GM12864 (cell line): ENCODE results near the gene PXDC1.

Experiments used
- DNase-seq: peaks from one replicate; pipeline ENCODE4 v3.0.0-alpha.2; 2011; ENCODE audit warnings: low read depth
- H3K4me3 ChIP-seq: 2 replicates; pipeline ENCODE4 v1.5.1; 2011; ENCODE audit warnings: mild to moderate bottlenecking, low read depth, low read length, control low read depth
- CTCF ChIP-seq: IDR thresholded peaks from 2 replicates; pipeline ENCODE4 v1.5.1; 2011; ENCODE audit warnings: low read depth, mild to moderate bottlenecking, moderate library complexity, low read length, control low read depth, inconsistent platforms; ENCODE audit errors: missing control alignments

Gene PXDC1

GRCh38 chr6:3781504-3781903 is 30.0 kb upstream of the PXDC1 start:
- TF ChIP-seq CTCF, result no peak
- DNase-seq, result no peak
- H3K4me3 ChIP-seq, result no peak overlapping the region

GRCh38 chr6:3779574-3779849 is 28.0 kb upstream of the PXDC1 start:
- DNase-seq, result no peak
- no peak for TF ChIP-seq CTCF
- H3K4me3 ChIP-seq, result no peak overlapping the region

- DNase-seq, result no peak
- no peak for TF ChIP-seq CTCF
- H3K4me3 ChIP-seq, result no peak overlapping the region
Measured at GRCh38 chr6:3778701-3779573, 27.4 kb upstream of the PXDC1 start.

- no peak overlapping the region for H3K4me3 ChIP-seq
- TF ChIP-seq CTCF, result no peak
- no peak for DNase-seq
Measured at GRCh38 chr6:3777730-3778461, 26.4 kb upstream of the PXDC1 start.

- no peak for DNase-seq
- no peak overlapping the region for H3K4me3 ChIP-seq
- TF ChIP-seq CTCF, result peak; percentile 23
Measured at GRCh38 chr6:3776881-3777507, 25.5 kb upstream of the PXDC1 start.

- no peak overlapping the region for H3K4me3 ChIP-seq
- no peak for DNase-seq
- no peak for TF ChIP-seq CTCF
Measured at GRCh38 chr6:3775847-3776246, 24.3 kb upstream of the PXDC1 start.

- no peak overlapping the region for H3K4me3 ChIP-seq
- DNase-seq, result no peak
- TF ChIP-seq CTCF, result no peak
Measured at GRCh38 chr6:3775386-3775785, 23.9 kb upstream of the PXDC1 start.
